Measurements from ENCODE around the gene STIM2. TPM values are rescaled to one million over a fixed set of nuclear protein-coding genes. Genes with fewer than 3 reads are reported as not detected.

The STIM2 gene
- total RNA-seq, 6 experiments from 2014 or later: 9.1 to 14.6 (median 9.6) TPM

DNA sequence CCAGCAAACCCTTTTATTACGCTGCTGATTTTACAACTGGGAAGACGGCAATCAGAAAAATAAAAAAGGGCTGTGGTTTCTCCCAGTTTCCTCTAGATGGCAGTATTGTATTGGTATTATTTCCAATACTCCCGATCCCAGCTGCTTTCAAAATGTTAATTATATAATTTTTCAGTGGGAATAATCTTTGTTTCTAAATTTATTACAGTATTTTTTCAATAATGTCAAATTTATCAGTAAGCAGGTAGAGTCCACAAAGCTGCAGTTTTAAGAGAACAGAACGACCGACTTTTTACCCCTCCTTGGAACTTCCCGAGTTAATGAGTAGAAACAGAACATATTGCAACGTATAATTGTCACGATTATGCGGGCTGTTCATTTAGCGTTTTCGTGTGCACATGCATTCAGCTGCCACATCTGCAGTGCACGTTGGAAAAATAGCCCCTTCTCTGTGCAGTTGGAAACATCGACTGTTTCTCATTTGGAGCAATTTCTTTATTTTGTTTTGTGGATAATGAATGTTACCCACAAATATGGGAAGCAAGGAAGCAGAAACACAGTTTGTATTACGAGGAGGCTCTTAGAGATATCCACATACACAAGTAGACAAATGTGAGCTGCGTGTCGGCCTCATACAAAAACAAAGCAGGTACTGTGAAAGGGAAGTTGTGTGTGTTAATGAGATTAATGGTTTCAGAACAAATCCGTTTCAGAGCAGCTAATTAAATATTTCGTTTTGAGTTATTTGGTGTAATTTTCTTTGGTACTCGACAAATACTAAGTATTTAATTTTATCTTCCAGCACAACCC, 188.0 kb downstream of the STIM2 start:
- peak overlapping the region; percentile 14 to 28 (median 20) for H3K4me3 ChIP-seq
- 10% methylated on average over 19 of the region's 19 CpGs for WGBS (ENCODE audit: insufficient coverage, low coverage, low lambda C conversion rate, missing lambda C conversion rate)
- H3K27ac ChIP-seq: no peak overlapping the region
- no peaks in the 10 kb centered on the region for H3K36me3 ChIP-seq
- DNase-seq: no peak
- no peaks in the 10 kb centered on the region for H3K27me3 ChIP-seq
- no peak for TF ChIP-seq POLR2A (IDR thresholded peaks at IDR 0.05)
- TF ChIP-seq, protein P1, sequence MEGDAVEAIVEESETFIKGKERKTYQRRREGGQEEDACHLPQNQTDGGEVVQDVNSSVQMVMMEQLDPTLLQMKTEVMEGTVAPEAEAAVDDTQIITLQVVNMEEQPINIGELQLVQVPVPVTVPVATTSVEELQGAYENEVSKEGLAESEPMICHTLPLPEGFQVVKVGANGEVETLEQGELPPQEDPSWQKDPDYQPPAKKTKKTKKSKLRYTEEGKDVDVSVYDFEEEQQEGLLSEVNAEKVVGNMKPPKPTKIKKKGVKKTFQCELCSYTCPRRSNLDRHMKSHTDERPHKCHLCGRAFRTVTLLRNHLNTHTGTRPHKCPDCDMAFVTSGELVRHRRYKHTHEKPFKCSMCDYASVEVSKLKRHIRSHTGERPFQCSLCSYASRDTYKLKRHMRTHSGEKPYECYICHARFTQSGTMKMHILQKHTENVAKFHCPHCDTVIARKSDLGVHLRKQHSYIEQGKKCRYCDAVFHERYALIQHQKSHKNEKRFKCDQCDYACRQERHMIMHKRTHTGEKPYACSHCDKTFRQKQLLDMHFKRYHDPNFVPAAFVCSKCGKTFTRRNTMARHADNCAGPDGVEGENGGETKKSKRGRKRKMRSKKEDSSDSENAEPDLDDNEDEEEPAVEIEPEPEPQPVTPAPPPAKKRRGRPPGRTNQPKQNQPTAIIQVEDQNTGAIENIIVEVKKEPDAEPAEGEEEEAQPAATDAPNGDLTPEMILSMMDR (IDR thresholded peaks at IDR 0.05): peak; percentile 78 to 84 (median 80)
- peak; percentile 67 to 78 (median 74) for ATAC-seq
- intact Hi-C loops (cut with DNase I): no loop called here
- peaks cover 0 to 28% (median 2%) of the 10 kb centered on the region in 4 donors for H3K4me1 ChIP-seq
- no peaks in the 10 kb centered on the region for H3K9me3 ChIP-seq

DNA sequence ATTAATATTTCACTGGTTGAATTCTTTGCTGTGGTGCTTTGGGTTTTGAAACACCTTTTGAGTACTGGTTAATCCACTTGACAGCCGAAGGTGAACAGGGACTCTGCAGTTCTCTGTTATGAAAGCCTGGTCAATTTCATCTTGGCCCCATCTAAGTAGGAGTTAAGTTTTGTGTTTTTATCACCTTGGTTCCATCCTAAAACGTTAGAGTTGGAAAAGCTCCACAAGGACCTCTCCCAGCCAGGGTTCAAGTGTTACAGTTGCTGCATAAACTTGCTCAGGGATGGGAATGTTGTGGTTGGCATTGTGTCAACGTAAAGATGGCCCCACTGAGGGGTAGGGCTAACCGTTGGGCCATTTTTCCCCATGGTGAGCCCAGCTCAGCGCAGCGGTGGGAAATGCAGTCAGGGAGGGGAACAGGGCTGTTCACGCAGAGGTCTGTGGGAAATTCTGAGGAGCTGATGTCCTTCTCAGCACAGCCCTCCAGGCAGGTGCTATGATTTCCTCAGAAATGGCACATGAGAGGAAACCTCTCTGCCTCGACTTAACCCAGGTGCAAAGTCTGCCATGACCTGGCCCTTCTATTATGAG, 188.7 kb downstream of the STIM2 start:
- Histone ChIP-seq H3K9me3 (no peaks in the 10 kb centered on the region), H3K4me3 (no peak overlapping the region), H3K36me3 (no peaks in the 10 kb centered on the region), H3K27ac (no peak overlapping the region), H3K27me3 (no peaks in the 10 kb centered on the region), H3K4me1 (peaks cover 0 to 27% (median 2%) of the 10 kb centered on the region in 4 donors)
- no peak for TF ChIP-seq POLR2A (IDR thresholded peaks at IDR 0.05)
- TF ChIP-seq, protein P1 (IDR thresholded peaks at IDR 0.05): no peak
- 54% methylated on average over 5 of the region's 8 CpGs for WGBS (ENCODE audit: insufficient coverage, low coverage, low lambda C conversion rate, missing lambda C conversion rate)
- intact Hi-C loops (cut with DNase I): no loop called here
- no peak for DNase-seq
- ATAC-seq: no peak

DNA sequence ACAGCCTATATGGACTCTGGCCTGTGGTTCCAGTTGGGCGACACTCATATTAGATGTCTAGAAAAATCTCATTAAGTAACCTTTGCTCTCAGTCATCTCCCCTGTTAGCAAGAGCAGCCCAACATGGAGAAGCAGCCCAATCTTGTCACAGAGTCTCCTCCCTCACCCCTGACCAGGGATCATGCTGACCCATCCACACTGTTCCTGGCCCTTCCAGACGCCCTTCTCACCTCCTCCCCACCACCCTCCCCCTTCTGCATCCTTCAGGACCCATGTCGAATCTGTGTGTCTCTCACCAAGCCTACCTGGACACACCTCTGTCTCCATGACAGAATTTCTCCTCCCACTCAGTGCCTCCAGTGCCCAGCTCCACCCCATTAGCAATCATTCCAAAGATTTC, 190.1 kb downstream of the STIM2 start:
- ATAC-seq (no peak), DNase-seq (no peak)
- H3K9me3 ChIP-seq: no peaks in the 10 kb centered on the region
- no peak overlapping the region for H3K27ac ChIP-seq
- H3K36me3 ChIP-seq: no peaks in the 10 kb centered on the region
- TF ChIP-seq, protein P1 (IDR thresholded peaks at IDR 0.05): no peak
- TF ChIP-seq POLR2A (IDR thresholded peaks at IDR 0.05): no peak
- 78% methylated on average over 3 of the region's 3 CpGs for WGBS (ENCODE audit: insufficient coverage, low coverage, low lambda C conversion rate, missing lambda C conversion rate)
- H3K4me3 ChIP-seq: no peak overlapping the region
- peaks cover 0 to 25% (median 2%) of the 10 kb centered on the region in 4 donors for H3K4me1 ChIP-seq
- H3K27me3 ChIP-seq: no peaks in the 10 kb centered on the region
- intact Hi-C loops (cut with DNase I): no loop called here

DNA sequence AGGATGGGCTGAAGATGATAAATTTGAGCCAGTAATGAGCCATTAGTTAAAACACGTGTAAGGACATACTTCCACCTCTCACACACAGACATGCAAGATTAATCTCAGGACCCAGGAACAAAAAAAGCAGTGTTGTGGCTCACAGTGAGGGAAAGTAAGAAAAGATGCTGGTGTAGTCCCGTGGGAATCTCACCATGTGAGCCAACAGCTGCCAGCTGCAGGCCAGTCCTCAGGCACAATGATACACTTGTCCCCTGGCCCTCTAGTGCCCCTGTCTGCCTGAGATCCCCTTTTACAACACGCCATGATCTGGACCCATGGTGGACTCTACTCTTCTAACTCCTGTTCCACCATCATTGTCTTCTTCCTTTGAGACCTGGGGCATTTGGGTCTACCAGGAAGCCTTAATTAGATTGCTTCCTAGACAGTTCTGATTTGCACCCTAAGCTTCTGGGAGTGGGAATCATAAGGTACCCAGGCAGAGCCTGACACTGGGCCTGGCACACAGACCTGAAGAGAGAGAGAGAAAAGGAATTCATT, 194.7 kb downstream of the STIM2 start:
- Histone ChIP-seq H3K4me3 (no peak overlapping the region), H3K36me3 (no peaks in the 10 kb centered on the region), H3K27me3 (no peaks in the 10 kb centered on the region), H3K9me3 (no peaks in the 10 kb centered on the region), H3K4me1 (no peaks in the 10 kb centered on the region), H3K27ac (no peak overlapping the region)
- WGBS (ENCODE audit: insufficient coverage, low coverage, low lambda C conversion rate, missing lambda C conversion rate): 54% methylated on average over 3 of the region's 3 CpGs
- TF ChIP-seq, protein P1 (IDR thresholded peaks at IDR 0.05): no peak
- no peak for TF ChIP-seq POLR2A (IDR thresholded peaks at IDR 0.05)
- no peak for ATAC-seq
- intact Hi-C loops (cut with DNase I): no loop called here
- no peak for DNase-seq

Data from right lobe of liver (tissue), 6 donors.